NCI-H2171 (cell line): Measurements from ENCODE around the gene TMEM86B.
A peak's percentile ranks its signal among the peaks of the same experiment; 100 is the strongest.

ENCODE experiments used
- DNase-seq: peaks from one replicate; lab custom pipeline; 2025; lab: John Stamatoyannopoulos, UW

The TMEM86B gene

GRCh38 chr19:55228403-55229031 lies at the start of gene TMEM86B:
TMEM86B (minus strand) TSS chr19:55228763; CDS start chr19:55228741, 22 bp downstream.
- DNase-seq, result no peak

- DNase-seq, result no peak
These were observed 48.9 kb upstream of the TMEM86B start for GRCh38 chr19:55277494-55277893.

- no peak for DNase-seq
These were observed 48.3 kb upstream of the TMEM86B start for GRCh38 chr19:55276720-55277430.

- no peak for DNase-seq
These were observed 47.5 kb upstream of the TMEM86B start for GRCh38 chr19:55275851-55276719.

GRCh38 chr19:55273978-55274707 lies 45.6 kb upstream of the TMEM86B start:
- no peak for DNase-seq

- no peak for DNase-seq
These were observed 43.6 kb upstream of the TMEM86B start for GRCh38 chr19:55272142-55272541.

- no peak for DNase-seq
These were observed 41.8 kb upstream of the TMEM86B start for GRCh38 chr19:55270172-55270942.

- DNase-seq, result no peak
These were observed 40.7 kb upstream of the TMEM86B start for GRCh38 chr19:55269299-55269698.

GRCh38 chr19:55266840-55267239 lies 38.3 kb upstream of the TMEM86B start:
- DNase-seq, result no peak

- DNase-seq, result no peak
These were observed 37.8 kb upstream of the TMEM86B start for GRCh38 chr19:55266404-55266803.

- no peak for DNase-seq
These were observed 37.3 kb upstream of the TMEM86B start for GRCh38 chr19:55265723-55266386.

GRCh38 chr19:55265173-55265572 lies 36.6 kb upstream of the TMEM86B start:
- no peak for DNase-seq

GRCh38 chr19:55264531-55264930 lies 36.0 kb upstream of the TMEM86B start:
- no peak for DNase-seq

- DNase-seq, result no peak
These were observed 33.8 kb upstream of the TMEM86B start for GRCh38 chr19:55262359-55262758.

GRCh38 chr19:55261671-55262126 lies 33.1 kb upstream of the TMEM86B start:
- DNase-seq, result peak; percentile 94

- no peak for DNase-seq
These were observed 31.1 kb upstream of the TMEM86B start for GRCh38 chr19:55259540-55260210.

GRCh38 chr19:55258828-55259539 lies 30.4 kb upstream of the TMEM86B start, which contains the start of gene PPP6R1:
PPP6R1 (minus strand) TSS chr19:55259017; CDS start chr19:55247103, 11,914 bp downstream.
- DNase-seq, result peak; percentile 97

- peak; percentile 1 for DNase-seq
These were observed 29.9 kb upstream of the TMEM86B start for GRCh38 chr19:55258476-55258827.
